Activated B cell treated with CpG ODN at 0.5 μM for 24 hours (primary cell): ENCODE results near the gene ZNF692. TPM values are rescaled to one million over a fixed set of nuclear protein-coding genes. Genes with fewer than 3 reads are reported as not detected.

Experiments used
- ATAC-seq: fragments of 200-7000 bp; cut with Tn5 transposase; one replicate; pipeline ENCODE4 v1.10.0; 2021; ENCODE audit warnings: low read depth, mild to moderate bottlenecking, moderate library complexity
- CTCF ChIA-PET: fragments of 350-600 bp; sonication (Branson Sonifier 250); formaldehyde crosslinking; loops from one replicate; lab custom pipeline; 2021; ENCODE audit warnings: antibody characterized with exemption; lab: Charles Lee
- POLR2A ChIA-PET: fragments of 350-600 bp; sonication (Branson Sonifier 250); formaldehyde crosslinking; loops from one replicate; lab custom pipeline; 2021; ENCODE audit warnings: antibody characterized with exemption; lab: Charles Lee
- DNase-seq: peaks from one replicate; pipeline ENCODE4 v3.0.0; 2022
- H3K27ac Mint-ChIP-seq: one replicate; pipeline ENCODE4 v1.8.0; 2020; ENCODE audit warnings: mixed read lengths
- H3K27me3 Mint-ChIP-seq: one replicate; pipeline ENCODE4 v1.8.0; 2021; ENCODE audit warnings: mixed read lengths
- H3K36me3 Mint-ChIP-seq: one replicate; pipeline ENCODE4 v1.8.0; 2021; ENCODE audit warnings: low read depth, mixed read lengths
- H3K4me1 Mint-ChIP-seq: one replicate; pipeline ENCODE4 v1.8.0; 2021; ENCODE audit warnings: mixed read lengths
- H3K4me3 Mint-ChIP-seq: one replicate; pipeline ENCODE4 v1.8.0; 2020; ENCODE audit warnings: mild to moderate bottlenecking, mixed read lengths
- H3K9me3 Mint-ChIP-seq: one replicate; pipeline ENCODE4 v1.8.0; 2020; ENCODE audit warnings: mixed read lengths
- CTCF ChIP-seq: fragments of 200-600 bp; IDR thresholded peaks from one replicate; pipeline ENCODE4 v1.8.0; 2022; ENCODE audit warnings: antibody characterized with exemption, mild to moderate bottlenecking
- intact Hi-C: fragments of 100-400 bp; cut with micrococcal nuclease; formaldehyde crosslinking; loops from one replicate; pipeline ENCODE4 v1.15.1; 2024
- total RNA-seq: library from RNA; stranded (reverse); gene quantifications from 2 replicates; pipeline ENCODE4 v1.2.3, GENCODE V29; 2022

ZNF692 gene
- total RNA-seq, 1 donor from 2014 or later: 40.3 TPM

GRCh38 chr1:248811514-248812490, 47.1 kb downstream of the ZNF692 start:
- CTCF ChIA-PET: interaction anchor here (1.5 kb wide), 1 partner anchor 125 kb away, joined by 3 read pairs; no protein-coding TSS in a partner anchor
- H3K4me3 Mint-ChIP-seq: no peak overlapping the region
- no peak for TF ChIP-seq CTCF
- intact Hi-C loops: no loop called here
- DNase-seq (no peak), ATAC-seq (no peak)
- peaks cover 60% of the 10 kb centered on the region for H3K36me3 Mint-ChIP-seq
- H3K27me3 Mint-ChIP-seq: no peaks in the 10 kb centered on the region
- no peak overlapping the region for H3K27ac Mint-ChIP-seq
- no peaks in the 10 kb centered on the region for H3K9me3 Mint-ChIP-seq
- POLR2A ChIA-PET: interaction anchor here (1.3 kb wide), 1 partner anchor 26 kb away, joined by 3 read pairs; the partner anchor contains the start of gene ZNF672
- peaks cover 24% of the 10 kb centered on the region for H3K4me1 Mint-ChIP-seq

DNA sequence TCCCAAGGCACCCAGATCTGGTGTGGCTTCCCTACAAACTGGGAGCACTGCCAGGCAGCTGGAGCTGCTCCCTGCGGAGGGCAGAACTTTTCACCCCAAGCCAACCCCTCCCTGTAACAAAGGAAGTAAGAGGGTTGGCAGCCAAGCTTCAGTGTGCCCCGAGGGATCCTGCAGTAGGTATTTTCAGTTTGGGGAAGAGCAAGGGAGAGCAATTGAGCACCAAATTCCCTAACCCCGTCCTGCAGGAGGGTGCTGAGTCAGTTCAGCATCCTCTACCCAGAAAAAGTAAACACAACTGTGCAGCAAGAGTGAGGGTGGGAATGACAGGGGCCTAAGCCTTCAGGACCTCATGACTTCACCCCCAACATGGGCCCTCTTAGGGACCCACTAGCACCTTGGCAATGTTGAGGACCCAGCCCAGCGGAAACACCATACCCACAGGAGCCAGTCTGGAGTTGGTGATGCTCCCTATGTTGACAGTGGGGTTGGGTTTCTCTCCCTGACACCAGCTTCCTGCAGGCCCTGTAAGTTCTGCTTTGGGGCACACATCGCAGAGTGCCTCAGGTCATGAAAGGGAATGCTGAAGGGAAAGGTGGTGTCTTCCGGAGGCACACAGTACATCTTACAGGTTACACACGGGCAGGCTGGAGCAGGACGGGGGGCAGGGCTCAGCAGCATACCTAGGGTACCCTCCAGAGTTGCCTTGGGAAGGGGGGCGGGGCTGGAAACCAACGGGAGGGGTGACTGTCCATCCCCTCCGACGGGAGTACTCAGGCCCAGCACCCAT, 48.0 kb downstream of the ZNF692 start:
- Mint-ChIP-seq H3K36me3 (peaks cover 51% of the 10 kb centered on the region), H3K27ac (no peak overlapping the region), H3K4me1 (peaks cover 29% of the 10 kb centered on the region), H3K27me3 (no peaks in the 10 kb centered on the region), H3K4me3 (no peak overlapping the region), H3K9me3 (no peaks in the 10 kb centered on the region)
- CTCF ChIA-PET: no interaction called here
- DNase-seq (no peak), ATAC-seq (no peak)
- intact Hi-C loops: no loop called here
- POLR2A ChIA-PET: interaction anchor here (1.3 kb wide), 1 partner anchor 27 kb away, joined by 3 read pairs; the partner anchor contains the start of gene ZNF672
- no peak for TF ChIP-seq CTCF

GRCh38 chr1:248810000-248810726, 48.7 kb downstream of the ZNF692 start:
- no peak for TF ChIP-seq CTCF
- DNase-seq: no peak
- H3K27me3 Mint-ChIP-seq: no peaks in the 10 kb centered on the region
- H3K4me3 Mint-ChIP-seq: no peak overlapping the region
- ChIA-PET POLR2A (no interaction called here), CTCF (interaction anchor here (7.2 kb wide), 1 partner anchor 190 kb away, joined by 218 read pairs; no protein-coding TSS in a partner anchor)
- H3K4me1 Mint-ChIP-seq: peaks cover 37% of the 10 kb centered on the region
- no peaks in the 10 kb centered on the region for H3K9me3 Mint-ChIP-seq
- intact Hi-C loops: loop anchor here (5.0 kb wide), 1 partner anchor 1128 kb away; no protein-coding TSS in a partner anchor
- peaks cover 45% of the 10 kb centered on the region for H3K36me3 Mint-ChIP-seq
- H3K27ac Mint-ChIP-seq: no peak overlapping the region
- no peak for ATAC-seq

DNA sequence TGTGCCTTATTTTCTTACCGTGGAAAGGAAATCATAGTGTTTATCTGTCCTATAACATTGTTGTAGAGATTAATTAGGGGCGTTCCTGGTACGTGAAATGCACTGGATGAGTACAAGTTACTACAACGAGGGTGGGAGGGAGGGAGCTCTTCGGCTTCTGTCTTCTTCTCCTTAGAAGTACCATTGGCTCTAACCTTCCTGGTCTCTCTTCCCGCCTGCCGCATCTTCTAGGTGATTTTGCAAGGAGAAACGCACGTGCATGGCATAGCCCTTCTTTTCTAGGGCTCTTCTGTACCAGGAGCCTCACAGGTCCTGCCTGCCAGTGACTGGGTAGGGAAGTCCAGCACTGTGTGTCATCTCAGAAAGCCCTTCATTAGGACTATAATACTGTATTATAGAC, 50.0 kb downstream of the ZNF692 start:
- ChIA-PET POLR2A (interaction anchor here (1.3 kb wide), 1 partner anchor 186 kb away, joined by 3 read pairs; no protein-coding TSS in a partner anchor), CTCF (interaction anchor here (1.8 to 7.2 kb wide), 2 partner anchors 105 to 189 kb away, joined by 8 to 218 read pairs; no protein-coding TSS in a partner anchor)
- H3K36me3 Mint-ChIP-seq: peaks cover 33% of the 10 kb centered on the region
- ATAC-seq (no peak), DNase-seq (no peak)
- intact Hi-C loops: loop anchor here (5.0 kb wide), 1 partner anchor 1127 kb away; no protein-coding TSS in a partner anchor
- peaks cover under 1% of the 10 kb centered on the region for H3K9me3 Mint-ChIP-seq
- no peaks in the 10 kb centered on the region for H3K27me3 Mint-ChIP-seq
- peak overlapping the region; percentile 37 for H3K27ac Mint-ChIP-seq
- no peak for TF ChIP-seq CTCF
- H3K4me1 Mint-ChIP-seq: peaks cover 49% of the 10 kb centered on the region
- H3K4me3 Mint-ChIP-seq: no peak overlapping the region
